ENCODE results near the gene DYNC1I2.
"Not testable (repeated sequence)": the region's sequence is repeated elsewhere in the genome, so short reads cannot be mapped to it uniquely, and the experiment has no call there.

Gene DYNC1I2

GRCh38 chr2:171754254-171754939 lies 67.1 kb downstream of the DYNC1I2 start:
- Histone ChIP-seq H3K36me3 (ENCODE audit: insufficient read depth, low read length) (peaks cover 43% of the 10 kb centered on the region), H3K27me3 (ENCODE audit: control insufficient read depth, insufficient read depth, low read length) (no peaks in the 10 kb centered on the region), H3K9me3 (replicated peaks; ENCODE audit: low read length) (no peaks in the 10 kb centered on the region), H3K4me3 (ENCODE audit: low read length) (no peak overlapping the region), H3K4me2 (ENCODE audit: low read length) (no peak overlapping the region), H3K9ac (ENCODE audit: low read depth, low read length) (no peak overlapping the region), H3K4me1 (ENCODE audit: control insufficient read depth, insufficient read depth, low read length) (no peaks in the 10 kb centered on the region)

GRCh38 chr2:171758762-171759161 lies 71.5 kb downstream of the DYNC1I2 start:
- Histone ChIP-seq H3K4me1 (ENCODE audit: control insufficient read depth, insufficient read depth, low read length) (peaks cover 15% of the 10 kb centered on the region), H3K36me3 (ENCODE audit: insufficient read depth, low read length) (peaks cover 21% of the 10 kb centered on the region)
- H3K9ac ChIP-seq (ENCODE audit: low read depth, low read length), result not testable (repeated sequence)

DNA sequence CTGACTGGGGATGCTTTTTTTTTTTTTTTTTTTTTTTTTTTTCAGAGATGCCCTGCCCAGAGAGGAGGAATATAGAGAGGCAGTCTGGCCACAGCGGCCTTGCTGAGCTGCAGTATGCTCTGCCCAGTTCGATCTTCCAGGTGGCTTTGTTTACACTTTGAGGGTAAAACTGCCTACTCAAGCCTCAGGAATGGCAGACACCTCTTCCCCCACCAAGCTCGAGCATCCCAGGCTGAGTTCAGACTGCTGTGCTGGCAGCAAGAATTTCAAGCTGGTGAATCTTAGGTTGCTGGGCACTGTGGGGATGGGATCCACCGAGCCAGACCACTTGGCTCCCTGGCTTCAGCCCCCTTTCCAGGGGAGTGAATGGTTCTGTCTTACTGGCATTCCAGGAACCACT lies 73.9 kb downstream of the DYNC1I2 start:
- not testable (repeated sequence) for H3K4me2 ChIP-seq (ENCODE audit: low read length); H3K9me3 ChIP-seq (replicated peaks; ENCODE audit: low read length); H3K4me3 ChIP-seq (ENCODE audit: low read length); H3K27me3 ChIP-seq (ENCODE audit: control insufficient read depth, insufficient read depth, low read length); H3K9ac ChIP-seq (ENCODE audit: low read depth, low read length)
- Histone ChIP-seq H3K4me1 (ENCODE audit: control insufficient read depth, insufficient read depth, low read length) (peaks cover 16% of the 10 kb centered on the region), H3K36me3 (ENCODE audit: insufficient read depth, low read length) (peaks cover 23% of the 10 kb centered on the region)

More at GRCh38 chr2:171758762-171759161, 71.5 kb downstream of the DYNC1I2 start:
- H3K27me3 ChIP-seq (ENCODE audit: control insufficient read depth, insufficient read depth, low read length); H3K9me3 ChIP-seq (replicated peaks; ENCODE audit: low read length); H3K4me2 ChIP-seq (ENCODE audit: low read length); H3K4me3 ChIP-seq (ENCODE audit: low read length): not testable (repeated sequence)

- Histone ChIP-seq H3K4me2 (ENCODE audit: low read length) (peak overlapping the region; percentile 36), H3K27me3 (ENCODE audit: control insufficient read depth, insufficient read depth, low read length) (no peaks in the 10 kb centered on the region), H3K4me1 (ENCODE audit: control insufficient read depth, insufficient read depth, low read length) (peaks cover 16% of the 10 kb centered on the region), H3K4me3 (ENCODE audit: low read length) (no peak overlapping the region), H3K9me3 (replicated peaks; ENCODE audit: low read length) (no peaks in the 10 kb centered on the region), H3K9ac (ENCODE audit: low read depth, low read length) (no peak overlapping the region), H3K36me3 (ENCODE audit: insufficient read depth, low read length) (peaks cover 27% of the 10 kb centered on the region)
Measured at GRCh38 chr2:171762879-171763573, 75.8 kb downstream of the DYNC1I2 start.

- no peak overlapping the region for H3K4me3 ChIP-seq (ENCODE audit: low read length)
- peaks cover 27% of the 10 kb centered on the region for H3K36me3 ChIP-seq (ENCODE audit: insufficient read depth, low read length)
- peaks cover 16% of the 10 kb centered on the region for H3K4me1 ChIP-seq (ENCODE audit: control insufficient read depth, insufficient read depth, low read length)
- no peaks in the 10 kb centered on the region for H3K9me3 ChIP-seq (replicated peaks; ENCODE audit: low read length)
- H3K4me2 ChIP-seq (ENCODE audit: low read length), result peak overlapping the region; percentile 36
- no peaks in the 10 kb centered on the region for H3K27me3 ChIP-seq (ENCODE audit: control insufficient read depth, insufficient read depth, low read length)
- no peak overlapping the region for H3K9ac ChIP-seq (ENCODE audit: low read depth, low read length)
Measured at GRCh38 chr2:171763602-171764001, 76.3 kb downstream of the DYNC1I2 start.

DNA sequence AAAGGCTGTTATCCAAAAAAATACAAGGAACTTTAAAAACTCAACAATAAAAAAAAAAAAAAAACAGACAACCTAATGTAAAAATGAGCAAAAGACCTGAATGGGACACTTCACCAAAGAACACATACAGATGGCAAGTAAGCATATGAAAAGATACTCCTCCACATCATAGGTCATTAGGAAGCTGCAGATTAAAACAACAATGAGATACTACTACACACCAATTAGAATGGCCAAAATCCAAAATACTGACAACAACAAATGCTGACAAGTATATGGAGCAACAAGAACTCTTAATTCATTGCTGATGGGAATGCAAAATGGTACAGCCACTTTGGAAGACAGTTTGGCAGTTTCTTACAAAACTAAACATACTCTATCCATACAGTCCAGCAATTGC lies 84.2 kb downstream of the DYNC1I2 start:
- Histone ChIP-seq H3K9ac (ENCODE audit: low read depth, low read length) (no peak overlapping the region), H3K9me3 (replicated peaks; ENCODE audit: low read length) (no peaks in the 10 kb centered on the region), H3K4me3 (ENCODE audit: low read length) (no peak overlapping the region)

DNA sequence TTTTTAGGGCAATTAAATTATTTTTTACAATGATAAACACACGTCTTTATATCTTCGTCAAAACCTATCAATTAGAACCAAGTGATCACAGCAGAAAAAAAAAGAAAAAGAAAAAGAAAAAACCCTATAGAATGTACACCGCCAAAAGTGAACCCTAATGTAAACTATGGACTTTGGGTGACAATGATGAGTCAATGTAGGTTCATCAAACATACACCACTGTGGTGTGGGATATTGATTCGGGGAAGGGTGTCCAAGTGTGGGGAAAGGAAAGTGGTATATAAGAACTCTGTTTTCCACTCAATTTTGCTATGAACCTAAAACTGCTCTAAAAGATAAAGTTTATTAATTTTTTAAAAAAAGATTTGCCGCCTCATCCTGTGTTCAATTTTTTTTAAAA lies 85.1 kb downstream of the DYNC1I2 start:
- no peak overlapping the region for H3K4me3 ChIP-seq (ENCODE audit: low read length)
- H3K27me3 ChIP-seq (ENCODE audit: control insufficient read depth, insufficient read depth, low read length), result no peaks in the 10 kb centered on the region
- H3K9me3 ChIP-seq (replicated peaks; ENCODE audit: low read length), result no peaks in the 10 kb centered on the region
- no peak overlapping the region for H3K4me2 ChIP-seq (ENCODE audit: low read length)
- no peak overlapping the region for H3K9ac ChIP-seq (ENCODE audit: low read depth, low read length)
- peaks cover 4% of the 10 kb centered on the region for H3K36me3 ChIP-seq (ENCODE audit: insufficient read depth, low read length)
- no peaks in the 10 kb centered on the region for H3K4me1 ChIP-seq (ENCODE audit: control insufficient read depth, insufficient read depth, low read length)

More for the DNA sequence above, 84.2 kb downstream of the DYNC1I2 start:
- no peaks in the 10 kb centered on the region for H3K27me3 ChIP-seq (ENCODE audit: control insufficient read depth, insufficient read depth, low read length)
- no peaks in the 10 kb centered on the region for H3K4me1 ChIP-seq (ENCODE audit: control insufficient read depth, insufficient read depth, low read length)
- no peak overlapping the region for H3K4me2 ChIP-seq (ENCODE audit: low read length)
- H3K36me3 ChIP-seq (ENCODE audit: insufficient read depth, low read length), result peaks cover 4% of the 10 kb centered on the region

DNA sequence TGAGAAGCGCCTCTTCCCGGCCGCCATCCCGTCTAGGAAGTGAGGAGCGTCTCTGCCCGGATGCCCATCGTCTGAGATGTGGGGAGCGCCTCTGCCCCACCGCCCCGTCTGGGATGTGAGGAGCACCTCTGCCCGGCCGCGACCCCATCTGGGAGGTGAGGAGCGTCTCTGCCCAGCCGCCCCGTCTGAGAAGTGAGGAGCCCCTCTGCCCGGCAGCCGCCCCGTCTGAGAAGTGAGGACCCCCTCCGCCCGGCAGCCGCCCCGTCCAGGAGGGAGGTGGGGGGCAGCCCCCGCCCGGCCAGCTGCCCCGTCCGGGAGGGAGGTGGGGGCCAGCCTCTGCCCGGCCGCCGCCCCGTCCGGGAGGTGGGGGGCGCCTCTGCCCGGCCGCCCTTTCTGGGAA lies 87.3 kb downstream of the DYNC1I2 start:
- not testable (repeated sequence) for H3K4me3 ChIP-seq (ENCODE audit: low read length); H3K9ac ChIP-seq (ENCODE audit: low read depth, low read length); H3K4me2 ChIP-seq (ENCODE audit: low read length); H3K27me3 ChIP-seq (ENCODE audit: control insufficient read depth, insufficient read depth, low read length); H3K9me3 ChIP-seq (replicated peaks; ENCODE audit: low read length); H3K36me3 ChIP-seq (ENCODE audit: insufficient read depth, low read length); H3K4me1 ChIP-seq (ENCODE audit: control insufficient read depth, insufficient read depth, low read length)

- Histone ChIP-seq H3K9ac (ENCODE audit: low read depth, low read length) (no peak overlapping the region), H3K4me1 (ENCODE audit: control insufficient read depth, insufficient read depth, low read length) (no peaks in the 10 kb centered on the region), H3K9me3 (replicated peaks; ENCODE audit: low read length) (no peaks in the 10 kb centered on the region), H3K36me3 (ENCODE audit: insufficient read depth, low read length) (peaks cover 6% of the 10 kb centered on the region), H3K4me3 (ENCODE audit: low read length) (no peak overlapping the region), H3K27me3 (ENCODE audit: control insufficient read depth, insufficient read depth, low read length) (no peaks in the 10 kb centered on the region), H3K4me2 (ENCODE audit: low read length) (no peak overlapping the region)
Measured at GRCh38 chr2:171778515-171778914, 91.2 kb downstream of the DYNC1I2 start.

- Histone ChIP-seq H3K4me1 (ENCODE audit: control insufficient read depth, insufficient read depth, low read length) (no peaks in the 10 kb centered on the region), H3K27me3 (ENCODE audit: control insufficient read depth, insufficient read depth, low read length) (no peaks in the 10 kb centered on the region), H3K4me2 (ENCODE audit: low read length) (no peak overlapping the region), H3K9ac (ENCODE audit: low read depth, low read length) (no peak overlapping the region), H3K9me3 (replicated peaks; ENCODE audit: low read length) (no peaks in the 10 kb centered on the region), H3K4me3 (ENCODE audit: low read length) (no peak overlapping the region), H3K36me3 (ENCODE audit: insufficient read depth, low read length) (peaks cover 34% of the 10 kb centered on the region)
Measured at GRCh38 chr2:171785450-171785849, 98.2 kb downstream of the DYNC1I2 start.

- Histone ChIP-seq H3K4me2 (ENCODE audit: low read length) (no peak overlapping the region), H3K4me1 (ENCODE audit: control insufficient read depth, insufficient read depth, low read length) (no peaks in the 10 kb centered on the region), H3K36me3 (ENCODE audit: insufficient read depth, low read length) (peaks cover 40% of the 10 kb centered on the region), H3K9ac (ENCODE audit: low read depth, low read length) (no peak overlapping the region), H3K9me3 (replicated peaks; ENCODE audit: low read length) (no peaks in the 10 kb centered on the region), H3K4me3 (ENCODE audit: low read length) (no peak overlapping the region), H3K27me3 (ENCODE audit: control insufficient read depth, insufficient read depth, low read length) (no peaks in the 10 kb centered on the region)
Measured at GRCh38 chr2:171787333-171788072, 100.2 kb downstream of the DYNC1I2 start.
